HG02623 (cell line): ENCODE results near the gene QSOX1.
"Not testable (repeated sequence)": the region's sequence is repeated elsewhere in the genome, so short reads cannot be mapped to it uniquely, and the experiment has no call there.

Experiments
- ATAC-seq: cut with Tn5 transposase; IDR thresholded peaks from one replicate; pipeline ENCODE4 v1.9.1; 2021; ENCODE audit warnings: moderate library complexity; ENCODE audit not compliant: unreplicated experiment

The QSOX1 gene

GRCh38 chr1:180186831-180187230, 32.2 kb downstream of the QSOX1 start:
- ATAC-seq: no peak

GRCh38 chr1:180187626-180188025, 33.0 kb downstream of the QSOX1 start:
- ATAC-seq: no peak

GRCh38 chr1:180188091-180188506, 33.4 kb downstream of the QSOX1 start:
- no peak for ATAC-seq

- no peak for ATAC-seq
These were observed 34.1 kb downstream of the QSOX1 start for GRCh38 chr1:180188684-180189175.

- no peak for ATAC-seq
These were observed 35.4 kb downstream of the QSOX1 start for GRCh38 chr1:180190091-180190490.

- no peak for ATAC-seq
These were observed 37.5 kb downstream of the QSOX1 start for GRCh38 chr1:180192172-180192571.

GRCh38 chr1:180193141-180194047, 38.7 kb downstream of the QSOX1 start:
- ATAC-seq: no peak

- no peak for ATAC-seq
These were observed 39.4 kb downstream of the QSOX1 start for GRCh38 chr1:180194048-180194425.

GRCh38 chr1:180194546-180195207, 40.0 kb downstream of the QSOX1 start:
- no peak for ATAC-seq

- no peak for ATAC-seq
These were observed 40.7 kb downstream of the QSOX1 start for GRCh38 chr1:180195401-180195800.

GRCh38 chr1:180195916-180196315, 41.2 kb downstream of the QSOX1 start:
- no peak for ATAC-seq

GRCh38 chr1:180196436-180197003, 41.9 kb downstream of the QSOX1 start:
- no peak for ATAC-seq

GRCh38 chr1:180197231-180197630, 42.6 kb downstream of the QSOX1 start:
- no peak for ATAC-seq

- ATAC-seq: no peak
These were observed 43.5 kb downstream of the QSOX1 start for GRCh38 chr1:180198196-180198595.

- no peak for ATAC-seq
These were observed 43.9 kb downstream of the QSOX1 start for GRCh38 chr1:180198611-180199010.

- ATAC-seq: no peak
These were observed 44.3 kb downstream of the QSOX1 start for GRCh38 chr1:180199018-180199417.

- ATAC-seq: no peak
These were observed 47.0 kb downstream of the QSOX1 start for GRCh38 chr1:180201451-180202200.

GRCh38 chr1:180202588-180202987, 47.9 kb downstream of the QSOX1 start:
- ATAC-seq: not testable (repeated sequence)

- no peak for ATAC-seq
These were observed 49.6 kb downstream of the QSOX1 start for GRCh38 chr1:180204231-180204630.

- ATAC-seq: no peak
These were observed 51.9 kb downstream of the QSOX1 start for GRCh38 chr1:180206581-180206980.

GRCh38 chr1:180208264-180208663, 53.6 kb downstream of the QSOX1 start:
- ATAC-seq: no peak
